ENCODE results near the gene ALPG.

- TF ChIP-seq SP1 (IDR thresholded peaks at IDR 0.05) (no peak), CTCF (IDR thresholded peaks at IDR 0.05; ENCODE audit: low read depth, low read length, missing input control) (no peak), REST (IDR thresholded peaks at IDR 0.05) (no peak)
Measured at GRCh38 chr2:232457121-232458011, 50.7 kb downstream of the ALPG start.

Data from liver (tissue), 3 donors.